Activated T-cell treated with anti-CD3 and anti-CD28 coated beads, Interleukin-2, amount 50 U/mL, for 1 hour (primary cell): ENCODE data around the gene AADACL4.
"Not testable (repeated sequence)": the region's sequence is repeated elsewhere in the genome, so short reads cannot be mapped to it uniquely, and the experiment has no call there.

Experiments used
- DNase-seq: peaks from one replicate; pipeline ENCODE4 v3.0.0-alpha.2; 2020

Gene AADACL4

GRCh38 chr1:12712929-12713328 is 69.0 kb downstream of the AADACL4 start:
- no peak for DNase-seq

DNA sequence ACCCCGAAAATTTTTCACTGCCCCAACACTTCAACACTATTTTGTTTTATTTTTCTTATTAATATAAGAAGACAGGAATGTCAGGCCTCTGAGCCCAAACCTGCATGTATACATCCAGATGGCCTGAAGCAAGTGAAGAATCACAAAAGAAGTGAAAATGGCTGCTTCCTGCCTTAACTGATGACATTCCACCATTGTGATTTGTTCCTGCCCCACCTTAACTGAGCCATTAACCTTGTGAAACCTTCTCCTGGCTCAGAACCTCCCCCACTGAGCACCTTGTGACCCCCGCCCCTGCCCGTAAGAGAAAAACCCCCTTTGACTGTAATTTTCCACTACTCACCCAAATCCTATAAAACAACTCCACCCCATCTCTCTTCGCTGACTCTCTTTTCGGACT is 69.8 kb downstream of the AADACL4 start:
- DNase-seq, result not testable (repeated sequence)

- no peak for DNase-seq
These were observed 71.0 kb downstream of the AADACL4 start for GRCh38 chr1:12714710-12715475.

DNA sequence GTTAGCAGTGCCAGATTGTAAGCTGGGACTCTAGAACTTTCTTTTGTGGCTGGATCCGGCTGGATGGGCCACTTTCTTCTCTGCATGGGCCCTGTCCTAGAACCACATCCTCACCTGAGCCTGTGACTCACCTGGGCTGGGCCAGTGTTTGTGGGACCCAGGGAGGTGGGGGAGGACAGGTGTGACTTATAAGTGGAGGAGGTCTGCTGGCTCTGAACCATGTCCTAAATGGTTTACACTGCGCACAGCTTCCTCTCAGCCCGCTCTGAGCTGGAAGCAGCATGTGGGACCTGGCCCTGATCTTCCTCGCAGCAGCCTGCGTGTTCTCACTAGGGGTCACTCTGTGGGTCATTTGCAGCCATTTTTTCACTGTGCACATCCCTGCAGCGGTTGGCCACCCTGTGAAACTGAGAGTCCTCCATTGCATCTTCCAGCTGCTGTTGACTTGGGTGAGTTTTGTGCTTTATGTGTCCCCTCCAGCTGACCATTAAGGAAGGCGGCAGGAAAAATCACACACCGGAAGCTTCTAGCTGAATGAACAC is 72.1 kb downstream of the AADACL4 start, which contains the start of gene AADACL3:
Gene AADACL3 (plus strand): TSS at position 215 of the 542 bp plus-strand sequence. CDS start 67 bp downstream, at position 282.
- no peak for DNase-seq
